OCI-M2 (cell line): ENCODE data around the gene COL24A1.
"Not testable (repeated sequence)": the region's sequence is repeated elsewhere in the genome, so short reads cannot be mapped to it uniquely, and the experiment has no call there.

ENCODE experiments used
- DNase-seq: peaks from one replicate; lab custom pipeline; 2025; ENCODE audit not compliant: unreplicated experiment; lab: John Stamatoyannopoulos, UW

The COL24A1 gene

GRCh38 chr1:85900921-85901320, 255.7 kb downstream of the COL24A1 start:
- DNase-seq: no peak

DNA sequence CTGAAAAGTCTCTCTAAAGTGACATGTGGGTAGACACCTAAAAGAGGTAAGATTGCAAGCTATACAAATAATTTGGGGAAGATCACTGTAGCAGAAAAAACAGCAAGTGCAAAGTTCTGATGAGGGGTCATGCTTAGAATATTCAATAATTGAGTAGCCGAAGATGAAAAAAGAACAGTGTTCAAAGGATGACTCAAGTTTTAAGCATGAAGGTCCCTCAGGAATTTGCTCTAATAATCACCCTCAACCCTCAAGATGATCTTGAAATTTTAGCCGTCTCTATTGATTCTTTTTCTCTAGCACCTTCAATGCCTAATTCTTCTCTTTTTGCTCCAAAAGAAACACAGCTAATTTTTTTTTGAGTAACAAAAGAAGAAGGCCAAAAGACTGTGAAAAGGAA, 257.7 kb downstream of the COL24A1 start:
- DNase-seq: no peak

GRCh38 chr1:85894651-85895050, 261.9 kb downstream of the COL24A1 start:
- DNase-seq: no peak

DNA sequence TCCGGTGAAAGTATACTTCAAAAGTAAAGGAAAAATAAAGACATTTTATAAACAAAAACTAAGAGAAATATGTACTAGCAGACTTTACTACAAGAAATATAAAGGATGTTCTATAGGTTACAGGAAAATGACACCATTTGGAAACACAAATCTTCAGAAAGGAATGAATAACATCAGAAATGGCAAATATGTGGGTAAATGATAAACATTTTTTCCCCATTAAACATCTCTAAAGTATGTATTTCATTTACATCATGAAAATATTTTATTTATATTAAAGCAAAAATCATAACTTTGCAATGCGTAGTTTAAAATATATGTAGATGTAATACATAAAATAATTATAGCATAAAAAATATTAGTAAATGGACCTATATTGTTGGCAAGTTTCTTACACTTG, 264.2 kb downstream of the COL24A1 start:
- DNase-seq: no peak

DNA sequence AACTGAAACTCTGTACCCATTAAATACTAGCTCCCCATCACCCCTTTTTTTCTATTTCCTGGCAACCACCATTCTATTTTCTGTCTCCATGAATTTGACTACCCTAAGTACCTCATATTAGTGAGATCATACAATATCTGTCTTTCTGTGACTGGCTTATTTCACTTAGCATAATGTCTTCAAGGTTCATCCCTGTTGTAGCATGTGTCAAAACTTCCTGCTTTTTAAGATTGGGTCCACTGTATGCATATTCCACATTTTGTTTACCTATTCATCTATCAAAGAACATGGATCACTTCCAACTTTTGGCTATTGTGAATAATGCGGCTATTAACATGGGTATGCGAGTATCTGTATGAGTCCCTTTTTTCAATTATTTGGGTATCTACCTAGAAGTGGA, 266.7 kb downstream of the COL24A1 start:
- DNase-seq: no peak

GRCh38 chr1:85888921-85889320, 267.7 kb downstream of the COL24A1 start:
- DNase-seq: no peak

DNA sequence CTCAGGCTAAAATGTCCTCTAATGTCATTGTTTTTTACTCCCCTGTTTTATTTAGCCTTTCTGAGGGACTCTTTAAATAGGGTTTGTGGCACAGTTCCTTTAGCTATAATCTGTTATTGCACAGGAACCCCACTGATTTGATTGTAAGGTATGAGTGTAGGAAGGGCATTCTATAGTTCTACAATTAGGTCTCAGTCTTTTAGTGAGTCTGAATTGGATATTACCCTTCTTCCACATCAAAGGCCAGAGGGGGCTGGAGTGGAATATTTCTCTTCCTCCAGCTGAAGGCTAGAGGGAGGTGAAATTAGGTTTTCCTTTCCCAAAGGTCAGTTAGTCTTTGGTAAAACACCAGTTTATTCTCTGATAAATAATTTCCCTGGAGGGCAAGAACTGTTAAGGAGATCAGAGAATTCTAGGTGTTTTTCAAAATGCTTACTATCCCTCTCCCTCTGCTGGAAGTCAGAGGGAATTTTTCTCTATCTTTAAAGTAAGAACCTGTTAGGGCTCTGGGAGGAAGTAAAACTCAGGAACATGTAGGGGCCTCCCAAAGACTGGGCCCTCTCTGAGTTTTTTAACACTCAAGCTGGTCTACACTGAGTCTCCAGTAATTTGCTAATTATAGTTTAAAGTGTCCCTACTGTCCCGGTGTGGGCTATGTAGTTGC, 272.1 kb downstream of the COL24A1 start:
- no peak for DNase-seq

DNA sequence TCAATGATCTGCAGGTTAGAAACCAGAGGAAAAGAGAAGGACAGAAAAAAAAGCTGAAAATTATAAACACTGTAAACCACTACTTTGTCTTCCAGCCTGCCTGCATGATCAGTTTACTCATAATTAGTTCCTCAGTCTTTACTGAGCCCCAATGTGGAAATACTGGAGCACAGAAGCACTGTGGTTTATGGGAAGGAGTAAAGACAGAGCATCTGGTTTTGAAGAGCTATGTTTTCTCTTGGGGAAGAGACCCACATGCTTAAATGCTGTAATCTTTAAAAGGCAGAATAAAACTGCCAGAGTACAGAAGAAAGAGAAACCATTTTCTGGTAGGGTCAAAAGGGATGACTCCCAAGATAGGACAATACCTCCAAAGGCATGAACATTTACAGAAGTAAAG, 289.4 kb downstream of the COL24A1 start:
- DNase-seq: no peak

- no peak for DNase-seq
These were observed 291.4 kb downstream of the COL24A1 start for GRCh38 chr1:85865213-85865612.

- DNase-seq: no peak
These were observed 291.8 kb downstream of the COL24A1 start for GRCh38 chr1:85864727-85865126.

DNA sequence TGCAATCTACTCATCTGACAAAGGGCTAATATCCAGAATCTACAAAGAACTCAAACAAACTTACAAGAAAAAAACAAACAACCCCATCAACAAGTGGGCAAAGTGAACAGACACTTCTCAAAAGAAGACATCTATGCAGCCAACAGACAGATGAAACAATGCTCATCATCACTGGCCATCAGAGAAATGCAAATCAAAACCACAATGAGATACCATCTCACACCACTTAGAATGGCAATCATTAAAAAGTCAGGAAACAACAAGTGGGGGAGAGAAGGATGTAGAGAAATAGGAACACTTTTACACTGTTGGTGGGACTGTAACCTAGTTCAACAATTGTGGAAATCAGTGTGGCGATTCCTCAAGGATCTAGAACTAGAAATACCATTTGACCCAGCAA, 292.9 kb downstream of the COL24A1 start:
- not testable (repeated sequence) for DNase-seq

GRCh38 chr1:85862456-85862855, 294.1 kb downstream of the COL24A1 start:
- DNase-seq: no peak

DNA sequence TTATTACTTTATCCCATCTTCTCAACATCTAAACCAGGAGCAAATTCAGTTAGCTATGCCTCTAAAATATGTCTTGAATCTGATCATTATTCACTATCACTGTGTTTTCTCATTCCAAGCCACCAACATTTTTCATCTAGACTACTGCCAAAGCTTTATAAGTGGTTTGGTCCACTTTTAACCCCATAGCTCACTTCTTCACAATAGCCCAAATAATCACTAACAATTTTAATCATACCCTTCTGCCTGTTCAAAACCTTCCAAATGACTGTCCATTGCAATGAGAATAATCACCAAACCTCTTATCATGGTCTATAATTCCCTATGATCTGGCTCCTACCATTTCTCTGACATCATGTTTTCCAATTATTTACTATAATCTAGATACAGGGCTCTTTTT, 298.6 kb downstream of the COL24A1 start:
- DNase-seq: no peak

- DNase-seq: no peak
These were observed 306.3 kb downstream of the COL24A1 start for GRCh38 chr1:85850238-85850637.

DNA sequence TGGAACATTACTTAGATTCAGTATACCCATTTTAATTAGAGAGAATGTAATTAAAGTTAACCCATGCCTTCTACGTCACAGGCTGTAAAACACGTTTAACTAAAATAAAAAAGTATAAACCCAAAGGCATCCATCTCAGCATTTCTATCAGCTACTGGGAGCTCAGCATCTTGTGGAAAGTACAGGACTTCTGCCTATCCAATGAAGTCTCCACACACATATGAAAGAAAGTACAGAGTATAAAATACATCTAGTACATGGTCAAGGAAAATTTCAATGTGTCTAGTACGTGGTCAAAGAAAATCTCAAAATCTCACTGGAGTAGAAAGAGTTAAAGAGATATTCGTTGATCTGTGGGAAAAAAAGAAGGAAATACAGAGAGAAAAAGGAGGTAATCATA, 306.9 kb downstream of the COL24A1 start:
- DNase-seq: no peak

DNA sequence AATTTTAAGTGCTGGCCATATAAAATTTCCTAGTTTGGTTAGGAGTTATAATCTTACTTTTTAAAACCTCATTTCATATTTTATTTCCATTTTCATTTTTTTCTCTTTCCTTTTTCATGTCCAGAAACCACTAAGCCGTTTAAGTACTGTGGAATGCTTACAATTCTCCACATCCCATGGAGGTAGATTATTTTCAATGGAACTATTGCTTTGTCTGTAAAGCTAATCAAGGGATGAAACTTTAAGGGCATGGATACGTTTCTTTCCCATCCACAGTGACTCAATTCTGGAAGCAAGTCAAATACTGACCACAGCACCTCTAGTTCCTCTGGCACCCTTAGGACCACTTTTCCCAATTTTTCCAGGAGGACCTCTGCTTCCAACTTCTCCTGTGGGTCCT, 309.2 kb downstream of the COL24A1 start:
- DNase-seq: no peak

GRCh38 chr1:85846706-85847105, 309.9 kb downstream of the COL24A1 start:
- no peak for DNase-seq

DNA sequence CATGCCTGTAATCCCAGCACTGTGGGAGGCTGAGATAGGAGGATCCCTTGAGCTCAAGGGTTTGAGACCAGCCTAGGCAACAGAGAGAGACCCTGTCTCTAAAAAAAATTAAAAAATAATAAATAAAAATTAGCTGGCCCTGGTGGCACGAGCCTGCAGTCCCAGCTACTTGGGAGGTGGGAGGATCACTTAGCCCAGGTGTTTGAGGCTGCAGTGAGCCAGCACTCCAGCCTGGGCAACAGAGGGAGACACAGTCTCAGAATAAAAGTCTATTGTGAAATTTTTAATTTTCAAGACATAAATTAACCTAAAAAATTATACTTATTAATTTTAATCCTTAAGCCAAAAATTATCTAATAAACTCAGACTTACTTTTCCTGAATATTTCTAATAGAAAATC, 317.1 kb downstream of the COL24A1 start:
- no peak for DNase-seq

DNA sequence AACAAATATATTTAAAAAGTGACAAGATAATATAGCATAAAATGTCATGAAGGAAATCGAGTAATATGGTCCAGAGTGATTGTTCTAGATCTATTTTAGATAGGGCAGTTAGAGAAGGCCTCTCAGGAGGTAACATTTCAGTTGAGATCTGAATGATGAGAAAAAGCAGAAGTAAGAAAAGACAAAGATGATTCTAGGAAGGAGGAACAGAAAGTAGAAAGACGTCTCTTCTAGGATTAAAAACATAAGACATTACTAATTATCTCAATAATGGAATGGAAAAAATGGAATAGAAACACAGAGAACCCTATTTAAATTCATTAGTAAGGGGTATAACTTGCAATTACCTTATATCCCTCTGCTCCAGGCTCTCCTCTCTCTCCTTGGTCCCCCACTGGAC, 318.3 kb downstream of the COL24A1 start:
- DNase-seq: no peak

DNA sequence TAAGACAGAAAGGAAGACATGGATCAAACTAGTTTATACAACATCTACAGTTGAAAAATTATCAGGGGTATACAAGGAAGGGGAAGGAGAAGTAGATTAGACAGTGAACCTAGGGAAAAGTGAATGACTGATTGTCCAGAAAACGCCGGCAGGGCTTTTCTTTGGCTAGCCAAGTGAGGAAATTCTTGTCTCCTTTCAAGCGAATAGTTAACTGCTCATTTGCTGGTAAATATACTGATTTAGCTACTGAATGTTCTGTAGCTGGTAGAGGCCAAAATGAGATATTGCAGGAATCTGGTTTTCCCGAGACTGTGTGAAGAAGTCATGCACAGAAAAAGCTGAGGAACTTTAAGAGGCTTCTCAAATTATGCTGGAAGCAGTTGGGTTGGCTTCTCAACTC, 319.8 kb downstream of the COL24A1 start:
- DNase-seq: no peak

- not testable (repeated sequence) for DNase-seq
These were observed 323.4 kb downstream of the COL24A1 start for GRCh38 chr1:85833165-85833564.

DNA sequence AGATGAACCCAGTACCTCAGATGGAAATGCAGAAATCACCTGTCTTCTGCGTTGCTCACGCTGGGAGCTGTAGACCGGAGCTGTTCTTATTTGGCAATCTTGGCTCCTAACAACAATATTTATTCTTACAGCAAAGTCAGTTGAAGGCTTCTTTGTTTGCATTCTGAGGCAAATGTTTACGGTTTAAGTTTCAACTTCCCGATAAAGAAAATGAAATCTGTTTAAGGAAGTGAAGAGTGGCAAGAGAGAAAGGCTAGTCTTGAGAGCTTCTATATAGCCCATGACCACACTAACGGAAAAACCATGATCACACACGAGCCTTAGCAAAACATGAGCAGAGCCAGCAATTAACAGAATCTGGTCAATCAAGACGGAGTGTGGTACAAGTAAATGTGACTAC, 325.7 kb downstream of the COL24A1 start:
- no peak for DNase-seq

DNA sequence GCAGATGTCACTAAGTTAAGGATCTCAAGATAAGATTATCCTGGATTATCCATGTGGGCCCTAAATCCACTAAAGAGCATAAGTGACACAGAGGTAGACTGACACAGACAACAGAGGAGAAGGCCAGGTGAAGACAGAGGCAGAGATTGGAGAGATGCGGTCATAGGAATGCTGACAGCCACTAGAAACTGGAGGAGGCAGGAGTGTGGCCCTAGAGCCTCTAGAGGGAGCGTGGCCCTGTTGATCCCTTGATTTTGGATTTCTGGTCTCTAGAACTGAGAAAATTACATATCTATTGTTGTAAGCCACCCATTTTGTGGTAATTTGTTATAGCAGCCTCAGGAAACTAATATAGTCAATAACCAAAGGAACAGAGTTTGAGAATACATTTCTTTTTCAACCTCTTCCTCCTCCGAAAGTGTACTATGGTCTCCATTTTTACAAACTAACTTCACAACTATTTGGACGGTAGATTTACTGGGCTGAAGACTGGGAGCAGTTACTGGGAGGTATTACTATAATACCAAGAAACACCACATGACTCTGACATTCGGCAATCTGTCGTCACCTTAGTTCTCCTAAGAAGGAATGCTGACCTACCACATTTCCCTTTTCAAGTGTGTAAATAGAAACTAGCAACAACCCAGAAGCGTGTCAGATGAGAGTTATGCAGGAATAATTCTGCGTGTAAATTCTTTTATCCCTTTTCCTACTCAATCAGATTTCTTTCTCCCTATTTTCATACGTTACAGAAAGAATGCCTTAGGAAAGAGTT, 332.3 kb downstream of the COL24A1 start:
- no peak for DNase-seq
